HG03457 (cell line): ENCODE results near the gene GYG1.

Source experiments
- ATAC-seq: cut with Tn5 transposase; IDR thresholded peaks from one replicate; pipeline ENCODE4 v1.9.1; 2021; ENCODE audit warnings: moderate number of reproducible peaks; ENCODE audit not compliant: unreplicated experiment

Gene GYG1

DNA sequence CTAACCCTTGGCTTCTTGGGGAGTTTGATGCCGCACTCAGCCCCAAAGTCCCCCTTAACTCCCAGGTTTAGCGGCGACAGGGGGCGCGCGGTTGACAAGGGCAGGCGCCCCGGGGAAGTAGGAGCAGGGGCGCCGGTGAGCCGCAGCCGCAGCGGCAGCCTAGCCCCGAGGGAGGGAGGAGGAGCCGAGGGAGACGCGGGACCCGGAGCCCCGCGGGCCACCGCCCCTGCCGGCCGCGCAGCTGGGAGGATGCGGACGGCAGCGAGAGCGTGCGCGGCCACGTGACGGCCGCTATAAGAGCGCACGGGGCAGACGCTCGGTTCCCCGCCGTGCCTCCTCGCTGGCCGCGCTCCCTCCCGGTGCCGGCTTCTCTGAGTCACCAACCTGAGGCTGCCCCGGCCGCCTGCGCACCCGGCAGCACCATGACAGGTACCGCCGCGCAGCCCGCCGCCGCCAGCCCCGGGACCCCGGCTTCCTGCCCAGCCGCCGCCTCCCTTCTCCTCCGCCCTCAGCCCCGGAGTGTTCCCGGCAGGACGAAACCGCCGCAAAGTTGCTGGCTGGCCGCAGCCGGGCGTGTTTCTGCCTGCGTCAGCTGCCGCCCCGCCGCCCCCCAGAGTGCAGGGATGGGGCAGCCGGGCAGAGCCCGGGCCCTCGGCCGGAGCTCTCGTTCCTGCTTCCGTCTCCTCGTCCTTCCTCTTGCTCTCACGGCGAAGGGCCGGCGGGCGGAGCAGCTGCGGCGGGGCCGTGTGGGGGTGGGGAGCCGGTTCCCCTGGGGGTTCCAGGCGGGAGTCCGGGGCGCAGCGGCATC lies at the start of gene GYG1:
Gene GYG1 (plus strand): TSS at position 322 of the 808 bp plus-strand sequence. CDS start 101 bp downstream, at position 423.
- ATAC-seq, result peak; percentile 84

DNA sequence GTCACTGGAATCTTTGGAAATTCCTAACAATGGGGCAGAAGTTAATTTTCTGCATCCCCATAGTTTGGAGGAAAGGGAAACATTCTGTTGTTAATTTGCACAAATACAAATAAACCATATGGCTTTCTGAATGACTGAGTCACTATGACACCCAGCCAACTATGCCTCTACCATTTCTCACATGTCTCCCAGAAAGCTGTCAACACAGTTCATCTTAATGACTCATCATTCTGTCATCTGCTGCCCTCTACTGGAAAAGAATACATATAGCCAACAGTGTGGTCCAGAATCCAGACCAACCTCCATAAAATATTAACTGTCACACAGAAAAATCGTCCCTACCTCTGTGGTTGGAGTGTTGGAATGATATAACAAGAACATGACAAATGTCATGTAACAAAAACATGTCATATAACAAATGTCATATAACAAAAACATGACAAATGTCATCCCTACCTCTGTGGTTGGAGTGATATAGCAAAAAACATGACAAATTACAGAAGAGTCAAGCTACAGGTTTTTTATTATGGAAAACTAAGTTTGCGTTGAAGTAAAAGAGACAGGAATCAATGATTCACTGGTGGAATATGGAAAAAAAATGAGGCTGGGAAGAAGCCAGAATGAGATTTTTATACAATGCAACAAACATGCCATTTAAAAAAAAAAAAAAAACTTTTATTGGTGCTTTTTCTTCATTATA lies 47.7 kb upstream of the GYG1 start:
- ATAC-seq, result peak; percentile 96

DNA sequence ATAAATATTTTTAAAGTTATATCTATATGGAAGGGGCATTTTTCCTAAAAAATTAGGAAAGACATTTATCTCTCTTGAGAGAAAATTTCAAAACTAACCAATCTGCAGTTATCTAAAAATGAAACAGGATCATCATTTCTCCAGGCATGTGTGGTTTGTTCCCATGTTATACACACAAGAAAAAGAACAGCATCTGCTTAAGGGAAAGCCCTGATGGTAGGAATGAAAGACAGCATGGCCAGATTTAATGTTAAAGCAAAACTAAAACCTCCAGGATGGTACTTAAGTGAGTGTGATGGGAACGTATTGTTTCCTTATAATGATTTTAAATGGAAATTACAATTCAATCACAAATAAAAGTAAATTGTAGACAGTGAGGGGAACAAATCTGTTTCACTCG lies 46.2 kb upstream of the GYG1 start:
- no peak for ATAC-seq

DNA sequence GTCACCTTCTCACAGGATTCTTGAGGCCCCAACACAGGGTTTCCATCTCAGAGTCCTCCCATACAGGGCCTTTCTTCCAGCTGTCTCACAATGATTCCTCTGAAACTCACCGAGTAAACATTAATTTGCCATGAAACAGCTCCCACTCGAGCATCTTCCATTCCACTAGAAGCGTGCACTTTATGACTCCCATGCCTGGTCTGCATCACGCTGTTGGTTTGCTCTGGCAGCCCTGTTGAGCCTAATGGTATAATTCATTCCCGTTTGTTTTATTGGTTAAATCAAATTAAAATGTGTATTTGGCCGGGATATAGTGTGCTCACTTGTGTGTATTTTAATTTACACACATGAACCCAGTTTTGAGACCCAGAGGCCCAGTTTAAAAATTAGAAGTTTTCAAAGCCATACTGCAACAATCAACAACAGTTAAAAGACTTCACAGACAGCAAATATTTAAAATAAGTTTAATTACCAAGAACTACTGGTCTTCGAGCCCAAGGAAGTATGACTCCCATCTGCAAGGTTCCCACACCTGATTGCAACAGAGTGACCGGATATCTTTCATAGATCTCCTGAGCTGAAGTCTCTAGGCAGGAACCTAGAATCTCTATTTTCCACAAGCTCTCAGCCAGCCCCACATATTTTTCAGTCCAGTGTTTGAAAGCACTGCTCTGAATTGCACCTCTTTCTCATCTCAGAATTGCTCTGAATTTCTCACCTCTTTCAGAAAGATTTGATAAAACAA lies 42.3 kb upstream of the GYG1 start:
- ATAC-seq, result no peak

DNA sequence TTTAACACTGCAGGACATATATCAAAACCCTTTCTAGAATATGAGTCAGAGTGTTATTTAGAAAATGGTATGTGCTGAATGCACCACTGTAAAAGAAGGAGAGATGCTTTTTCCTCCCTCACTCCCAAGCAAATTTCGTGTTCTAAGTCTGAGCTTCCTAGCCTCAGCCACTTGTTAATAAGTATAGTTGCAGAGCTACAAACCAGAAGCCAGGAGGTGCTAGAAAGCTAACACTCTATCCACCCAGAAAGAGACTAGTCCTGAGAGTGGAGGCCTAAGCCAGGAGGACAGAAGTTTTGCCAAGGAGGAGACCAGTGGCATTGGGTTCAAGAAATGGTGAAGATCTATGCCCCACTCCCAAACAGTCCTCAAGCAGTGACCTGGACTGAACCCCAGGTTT lies 40.5 kb upstream of the GYG1 start:
- no peak for ATAC-seq

DNA sequence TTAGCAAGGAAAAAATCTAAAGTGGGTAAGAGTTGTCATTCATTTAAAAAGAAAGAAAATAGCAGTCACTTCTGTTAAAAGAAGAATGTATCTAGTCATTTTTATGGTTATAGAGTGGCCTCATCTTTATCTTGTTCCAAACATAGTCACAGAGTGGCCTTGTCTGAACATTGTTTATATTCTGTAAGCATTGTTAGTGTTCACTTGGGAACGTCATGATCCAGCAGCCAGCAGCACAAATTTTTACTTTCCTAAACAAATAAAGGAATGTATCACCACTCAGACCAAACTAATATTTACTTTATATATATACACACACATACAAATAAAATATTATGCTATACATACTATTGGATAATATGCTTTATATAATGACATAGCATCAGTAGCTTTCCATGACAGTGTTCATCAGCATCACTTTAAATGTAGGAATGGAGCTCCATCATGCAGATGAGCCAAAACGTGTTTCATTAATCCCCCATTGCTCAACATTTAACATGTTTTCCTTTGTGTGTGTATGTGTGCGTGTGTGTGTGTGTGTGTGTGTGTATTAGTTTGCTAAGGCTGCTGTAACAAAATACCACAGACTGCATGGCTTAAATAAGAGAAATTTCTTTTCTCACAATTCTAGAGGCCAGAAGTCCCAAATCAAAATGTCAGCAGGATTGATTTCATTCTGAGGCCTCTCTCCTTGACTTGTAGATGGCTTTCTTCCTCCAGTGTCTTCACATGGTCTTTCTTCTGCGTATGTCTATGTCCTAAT lies 39.6 kb upstream of the GYG1 start:
- ATAC-seq, result no peak

DNA sequence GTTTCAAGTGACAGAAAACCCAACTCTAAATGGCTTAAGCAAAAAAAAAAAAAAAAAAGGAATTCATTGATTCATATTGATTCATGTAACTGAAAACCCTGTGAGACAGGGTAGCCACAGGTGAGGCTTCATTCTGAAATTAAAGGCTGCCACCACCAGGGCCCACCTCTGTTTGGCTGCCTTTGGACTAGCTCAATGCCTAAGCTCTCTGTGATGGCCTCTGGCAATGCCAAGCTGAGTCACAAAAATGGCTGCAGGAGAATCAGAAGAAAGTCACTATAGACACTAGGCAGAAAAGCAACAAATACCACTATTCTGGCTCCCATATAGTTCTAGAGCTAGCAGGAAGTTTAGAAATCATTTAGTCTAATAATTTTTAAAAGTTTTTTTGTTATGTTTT lies 38.2 kb upstream of the GYG1 start:
- no peak for ATAC-seq

DNA sequence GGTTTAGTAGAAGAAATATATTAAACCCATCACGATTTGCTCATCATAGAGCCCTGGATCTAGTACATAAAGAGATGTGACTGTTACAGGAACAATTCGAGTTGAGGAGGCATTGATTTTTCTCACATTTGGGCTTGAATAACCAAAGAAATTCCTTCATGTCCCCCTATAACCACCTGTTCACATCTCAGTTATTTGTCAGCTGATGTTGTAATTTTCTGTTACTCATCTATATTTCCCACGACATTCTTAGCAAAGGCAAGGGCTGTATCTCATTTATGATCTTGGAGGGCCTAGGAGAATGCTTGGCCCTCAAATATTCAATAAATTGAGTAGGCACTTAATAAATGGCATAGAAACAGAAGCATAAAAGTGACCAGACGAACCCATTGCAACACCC lies 36.4 kb upstream of the GYG1 start:
- ATAC-seq, result no peak

DNA sequence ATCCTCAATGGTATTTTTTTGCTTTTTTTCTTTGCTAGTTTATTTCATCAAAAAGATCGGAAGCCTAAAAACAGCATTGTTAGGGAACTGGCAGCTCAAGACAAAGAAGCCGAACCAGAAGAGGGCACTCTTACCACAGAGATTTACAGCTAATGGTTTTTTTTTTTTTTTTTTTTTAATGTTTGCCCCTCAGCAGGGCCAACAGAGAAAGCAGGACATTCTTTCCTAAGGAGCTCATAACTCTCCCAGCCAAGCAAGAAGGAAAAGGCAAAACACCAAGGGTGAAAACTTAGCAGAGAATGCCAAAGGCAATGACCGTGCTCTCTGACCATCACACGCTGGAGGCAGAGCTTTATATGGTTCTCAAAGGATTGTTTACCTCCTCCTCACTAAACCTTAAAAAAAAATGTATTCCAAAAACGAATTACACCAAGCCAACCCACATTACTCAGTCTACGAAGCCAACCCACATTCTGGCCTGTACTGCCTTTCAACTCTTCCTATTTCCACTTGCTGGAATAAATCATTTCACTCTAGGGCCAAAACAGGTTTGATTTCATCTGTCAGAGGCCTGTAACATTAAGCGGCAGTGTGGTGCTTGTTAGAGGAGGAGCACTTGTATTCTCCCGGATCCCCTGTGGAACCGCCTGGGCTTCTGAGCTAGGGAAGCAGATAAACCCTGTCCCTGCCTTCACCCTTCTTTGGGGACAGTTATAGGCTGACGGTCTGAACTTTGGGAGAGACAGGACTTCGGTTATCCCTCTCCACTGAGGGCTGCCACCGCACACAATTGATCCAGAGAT lies 35.6 kb upstream of the GYG1 start:
- no peak for ATAC-seq

DNA sequence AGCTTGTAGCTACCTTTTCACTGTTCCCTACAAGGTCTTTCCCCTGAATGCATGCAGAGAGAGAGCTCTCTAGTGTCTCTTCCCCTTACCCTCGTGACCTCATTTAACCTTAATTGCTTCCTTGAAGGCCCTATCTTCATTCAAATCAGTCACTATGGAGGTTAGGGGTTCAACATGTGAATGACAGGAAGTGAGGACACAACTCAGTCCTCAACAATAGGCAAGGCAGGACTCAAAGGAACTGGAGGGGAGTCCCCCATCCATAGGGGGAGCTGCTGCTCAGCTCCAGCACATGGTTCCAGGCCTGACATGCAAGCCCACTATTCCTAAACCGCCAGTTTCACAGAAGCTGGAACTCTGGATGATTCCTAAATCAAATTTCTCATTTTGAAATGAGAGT lies 33.8 kb upstream of the GYG1 start:
- ATAC-seq, result peak; percentile 72

DNA sequence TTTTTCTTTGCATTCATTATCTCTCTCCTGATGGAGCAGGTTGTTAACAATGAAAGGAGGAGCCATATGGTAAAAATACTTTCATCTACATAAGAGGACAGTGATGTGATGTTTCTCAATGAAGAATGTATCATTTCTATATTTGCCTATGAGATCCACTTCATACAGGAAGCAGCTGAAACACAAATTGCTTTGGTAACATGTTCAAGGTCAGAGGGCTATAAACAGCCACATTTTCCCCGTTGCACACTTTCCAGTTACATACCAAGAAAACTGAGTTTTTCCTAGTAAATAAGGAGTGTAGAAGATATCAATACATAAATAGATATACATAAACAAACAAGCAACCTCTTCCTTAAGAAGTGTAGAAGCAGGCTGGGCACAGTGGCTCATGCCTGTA lies 32.6 kb upstream of the GYG1 start:
- no peak for ATAC-seq

DNA sequence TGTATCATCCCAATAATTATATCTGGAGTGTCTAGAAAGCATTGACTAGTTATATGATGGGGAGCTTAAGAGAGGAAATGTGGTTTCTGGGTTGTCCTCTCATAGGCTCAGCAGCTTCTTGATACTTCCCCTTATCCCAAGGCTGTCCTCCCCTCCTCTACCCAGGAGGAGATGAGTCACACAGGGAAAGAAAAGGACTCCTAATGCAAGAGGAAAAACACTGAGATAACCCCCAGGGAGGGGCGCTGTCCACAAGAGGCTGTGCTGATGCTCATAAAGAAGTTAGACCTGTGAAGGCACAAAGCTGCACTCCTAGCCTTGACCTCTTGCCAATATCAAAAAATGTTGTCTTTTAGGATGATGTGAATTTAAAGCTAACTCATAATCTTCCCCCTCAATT lies 28.8 kb upstream of the GYG1 start:
- ATAC-seq, result no peak

DNA sequence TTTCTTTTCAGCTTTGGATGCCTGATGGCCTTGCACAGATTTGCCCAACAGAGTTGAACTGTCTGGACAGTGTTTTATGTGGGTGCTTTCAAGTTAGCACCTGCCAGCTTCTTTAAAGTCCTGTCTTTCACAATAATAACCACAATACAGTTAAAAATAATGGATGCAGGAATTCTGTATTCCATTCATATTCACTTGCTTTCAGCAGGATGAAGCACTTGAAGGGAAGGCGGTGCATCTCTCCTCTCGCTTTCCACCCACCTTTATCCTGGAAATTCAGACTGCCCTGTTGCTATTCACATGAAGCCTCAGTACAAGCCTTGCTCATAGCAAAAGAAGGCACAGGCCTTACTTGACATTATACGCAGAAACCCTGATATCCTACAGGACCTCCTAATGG lies 26.5 kb upstream of the GYG1 start:
- ATAC-seq, result no peak

DNA sequence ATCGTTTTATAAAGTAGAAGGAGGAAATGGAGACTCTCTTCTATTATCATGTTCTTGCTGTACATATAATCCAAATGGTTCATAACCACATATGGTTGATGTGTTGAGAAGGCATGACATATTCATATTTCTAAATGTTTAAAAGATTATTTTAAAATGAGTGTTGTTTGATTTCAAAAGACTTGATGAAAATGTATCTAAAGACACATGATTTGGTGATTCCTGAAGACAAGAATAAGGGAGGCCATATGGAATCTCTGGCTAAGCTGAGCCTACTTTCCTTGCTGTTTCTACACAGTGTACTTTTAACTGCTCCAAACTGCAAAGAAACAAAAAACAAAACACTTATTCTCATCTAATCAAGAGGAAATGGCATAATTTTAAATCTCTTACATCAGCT lies 23.0 kb upstream of the GYG1 start:
- no peak for ATAC-seq

DNA sequence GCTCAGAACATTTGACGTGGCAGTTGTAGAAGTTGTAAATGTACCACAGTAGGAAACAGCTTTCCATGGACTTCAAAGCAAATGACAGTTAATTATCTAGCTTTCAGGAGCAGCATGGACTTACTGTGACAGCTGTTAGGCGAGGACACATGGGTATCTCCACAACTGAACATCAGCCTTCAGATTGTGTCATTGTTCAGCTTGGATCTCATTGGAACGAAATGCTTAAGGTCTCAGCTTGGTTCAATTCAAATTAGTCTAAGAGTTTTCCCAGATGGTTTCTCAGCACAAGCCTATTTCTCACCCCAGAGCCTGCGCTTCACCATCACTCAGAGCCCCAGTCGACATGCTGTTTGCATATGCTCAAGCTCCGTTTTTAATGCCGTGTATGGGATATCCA lies 21.1 kb upstream of the GYG1 start:
- ATAC-seq, result no peak

DNA sequence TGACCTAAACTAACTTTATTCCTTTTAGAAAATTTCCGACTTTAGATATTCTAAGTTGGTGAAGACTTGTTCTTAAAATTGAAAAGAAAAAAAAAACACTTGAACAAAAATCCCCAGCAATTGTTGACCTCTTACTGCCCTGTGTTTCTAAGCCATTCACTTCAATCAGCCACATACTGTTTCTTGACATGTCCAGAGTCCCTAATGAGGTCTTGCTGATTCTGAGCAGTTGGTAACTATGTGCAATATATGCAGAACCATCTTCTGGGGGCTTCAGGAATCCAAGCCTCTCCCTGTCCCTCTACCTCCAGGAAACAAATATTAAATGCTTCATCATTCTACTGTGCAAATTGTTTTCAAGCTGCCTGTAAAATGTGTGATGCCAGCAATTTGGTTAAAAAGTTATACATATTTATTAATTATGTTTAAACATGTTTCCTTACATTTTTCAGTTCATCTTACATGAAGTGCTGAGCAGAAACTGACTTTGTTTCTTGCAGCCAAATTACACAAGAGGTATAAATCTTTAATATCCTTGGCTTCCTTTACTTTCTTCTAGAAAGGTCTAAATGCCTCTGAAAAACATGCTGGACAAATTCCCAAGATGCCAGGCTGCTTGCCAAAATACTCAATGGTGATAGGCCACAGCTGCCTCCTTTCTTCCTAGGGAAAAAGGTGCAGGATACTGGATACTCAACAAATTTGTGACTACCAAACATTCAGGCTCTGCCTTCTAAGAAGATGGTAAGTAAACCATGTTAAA lies 19.8 kb upstream of the GYG1 start:
- no peak for ATAC-seq

DNA sequence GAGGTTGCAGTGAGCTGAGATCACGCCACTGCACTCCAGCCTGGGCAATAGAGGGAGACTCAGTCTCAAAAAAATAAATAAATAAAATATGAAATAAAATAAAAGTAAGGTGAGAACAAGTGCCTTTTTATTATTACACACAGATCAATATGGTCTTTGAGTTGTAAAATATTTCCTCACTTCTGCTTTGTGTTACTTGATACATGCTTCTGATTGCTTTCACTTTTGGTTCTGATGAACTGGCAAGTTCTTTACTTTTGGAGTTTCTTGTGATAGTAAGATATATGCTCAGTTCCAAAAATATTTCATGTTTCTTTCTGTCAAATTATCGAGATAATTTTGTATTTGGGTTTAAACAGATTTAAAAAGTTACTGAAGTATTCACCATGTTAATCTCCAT lies 16.6 kb upstream of the GYG1 start:
- ATAC-seq, result peak; percentile 64

DNA sequence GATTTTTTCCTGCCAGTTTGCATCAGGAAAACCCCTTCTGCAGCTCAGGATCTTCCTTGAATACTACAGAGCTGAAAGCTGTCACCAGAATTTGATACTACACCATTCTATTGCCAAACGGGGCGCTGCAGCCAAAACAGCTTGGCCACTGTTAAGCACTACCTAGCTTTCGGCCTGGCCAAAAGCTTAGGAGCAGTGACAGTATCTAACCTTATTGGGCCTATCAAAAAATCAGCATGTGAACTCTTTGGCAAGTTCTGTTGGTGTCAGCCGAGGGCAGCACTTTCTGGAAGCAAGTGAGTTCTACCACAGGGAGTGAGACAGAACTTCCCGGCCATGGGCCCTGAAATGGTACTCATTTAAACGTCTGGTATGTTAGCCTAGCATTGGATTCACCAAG lies 16.1 kb upstream of the GYG1 start:
- no peak for ATAC-seq

DNA sequence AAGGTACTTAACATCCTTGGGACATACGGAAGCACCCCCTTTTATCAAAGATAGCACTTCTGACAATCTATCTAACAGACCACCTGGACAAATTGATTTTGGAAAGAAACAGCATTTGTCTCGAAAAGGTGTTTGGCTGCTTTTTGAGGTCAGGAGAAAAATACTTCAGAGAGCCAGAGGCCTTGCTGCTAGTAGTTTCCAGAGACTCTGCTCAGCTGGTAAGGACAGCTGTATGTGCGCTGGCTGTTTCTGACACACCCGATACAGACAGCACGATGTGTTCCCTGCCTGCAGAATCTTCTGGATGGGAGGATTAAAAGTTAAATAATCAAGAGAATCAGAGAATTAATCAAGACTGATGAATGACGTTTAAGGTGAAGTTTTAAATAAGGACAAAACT lies 15.6 kb upstream of the GYG1 start:
- no peak for ATAC-seq

DNA sequence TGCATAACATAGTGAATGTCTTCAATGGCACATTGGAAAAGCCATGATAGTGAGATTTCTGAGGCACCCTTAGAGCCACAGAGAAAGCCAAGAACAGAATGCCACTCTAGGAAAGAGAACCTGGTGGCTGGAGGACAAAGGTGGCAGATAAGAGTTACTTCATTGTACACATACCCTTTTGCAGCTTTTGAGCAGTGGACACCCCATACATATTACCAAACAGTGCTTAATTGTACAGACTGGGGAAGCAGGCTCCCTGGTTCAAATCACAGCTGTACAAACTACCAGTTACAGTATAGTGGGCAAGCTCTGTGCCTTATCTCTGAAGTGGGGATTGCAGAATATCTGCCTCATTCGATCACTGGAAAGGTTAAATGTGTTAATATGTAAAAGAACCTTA lies 10.1 kb upstream of the GYG1 start:
- no peak for ATAC-seq
